Activated CD8-positive, alpha-beta T cell treated with anti-CD3 and anti-CD28 coated beads for 36 hours (primary cell): ENCODE results near the gene TRIM5. TPM values are rescaled to one million over a fixed set of nuclear protein-coding genes. Genes with fewer than 3 reads are reported as not detected.

Experiments used
- ATAC-seq: fragments of 200-7000 bp; cut with Tn5 transposase; one replicate; pipeline ENCODE4 v1.10.0; 2021; ENCODE audit warnings: mild to moderate bottlenecking, moderate library complexity
- CTCF ChIA-PET: fragments of 350-600 bp; sonication (Branson Sonifier 250); formaldehyde crosslinking; loops from one replicate; lab custom pipeline; 2021; ENCODE audit warnings: antibody characterized with exemption; lab: Charles Lee
- POLR2A ChIA-PET: fragments of 350-600 bp; sonication (Branson Sonifier 250); formaldehyde crosslinking; loops from one replicate; lab custom pipeline; 2021; ENCODE audit warnings: antibody characterized with exemption; lab: Charles Lee
- DNase-seq: peaks from one replicate; pipeline ENCODE4 v3.0.0-alpha.2; 2020
- H3K27ac Mint-ChIP-seq: one replicate; pipeline ENCODE4 v1.8.0; 2021; ENCODE audit warnings: mild to moderate bottlenecking, mixed read lengths
- H3K27me3 Mint-ChIP-seq: one replicate; pipeline ENCODE4 v1.8.0; 2021; ENCODE audit warnings: mixed read lengths
- H3K36me3 Mint-ChIP-seq: one replicate; pipeline ENCODE4 v1.8.0; 2021; ENCODE audit warnings: low read depth, mixed read lengths
- H3K4me1 Mint-ChIP-seq: one replicate; pipeline ENCODE4 v1.8.0; 2021; ENCODE audit warnings: low read depth, mixed read lengths
- H3K4me3 Mint-ChIP-seq: one replicate; pipeline ENCODE4 v1.8.0; 2021; ENCODE audit warnings: mild to moderate bottlenecking, moderate library complexity, mixed read lengths
- H3K9me3 Mint-ChIP-seq: one replicate; pipeline ENCODE4 v1.8.0; 2021; ENCODE audit warnings: mixed read lengths
- intact Hi-C: fragments of 100-400 bp; cut with micrococcal nuclease; formaldehyde crosslinking; loops from one replicate; pipeline ENCODE4 v1.10.0; 2022
- total RNA-seq, 2 experiments: library from RNA; stranded (reverse); gene quantifications; one replicate each; pipeline ENCODE4 v1.2.3, GENCODE V29; 2021
- TF ChIP-seq, protein P1 (sequence below): fragments of 200-600 bp; IDR thresholded peaks from one replicate; pipeline ENCODE4 v1.8.0; 2022; ENCODE audit warnings: antibody characterized with exemption, mild to moderate bottlenecking

Gene TRIM5
- total RNA-seq, 2 experiments from 2014 or later = 21.5 TPM

DNA sequence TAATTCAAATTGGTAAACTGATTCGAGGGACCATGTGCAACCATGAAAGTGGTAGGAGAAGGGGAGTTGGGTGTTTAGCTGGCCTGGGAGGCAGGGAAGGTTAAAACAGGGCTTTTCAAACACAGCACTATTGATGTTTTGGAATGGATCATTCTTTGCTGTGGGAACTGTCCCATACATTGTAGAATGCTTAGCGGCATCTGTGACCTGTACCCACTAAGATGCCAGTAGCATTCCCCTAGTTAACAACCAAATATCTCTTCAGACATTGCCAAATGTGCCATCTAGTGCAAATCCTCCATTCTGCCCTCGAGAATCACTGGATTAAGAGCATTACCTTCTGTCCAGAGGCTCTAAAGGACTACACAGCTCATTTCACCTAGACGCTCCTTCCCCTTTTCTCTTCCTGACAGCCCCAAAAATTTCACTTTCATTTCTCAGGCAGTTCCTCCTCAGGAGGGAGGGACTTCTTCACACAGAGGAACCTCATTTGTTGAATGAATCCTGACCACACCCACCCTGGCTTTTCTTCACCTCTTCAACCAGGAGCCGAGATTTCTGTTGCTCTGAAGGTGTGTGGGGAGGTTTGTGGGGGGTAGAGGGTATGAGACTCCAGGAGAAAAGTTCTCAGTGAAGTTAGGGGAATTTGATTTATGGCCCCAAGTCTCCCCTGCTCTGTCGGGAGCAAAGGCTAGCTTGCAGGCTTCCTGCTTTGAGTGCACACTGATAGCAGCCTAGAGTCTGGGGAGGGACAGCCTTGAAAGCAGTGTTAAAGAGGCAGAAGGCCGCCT lies 60.2 kb downstream of the TRIM5 start, which contains the start of gene TRIM34:
Gene TRIM34, plus strand, starts transcription at position 513 of the 791 bp plus-strand sequence. CDS start 7,331 bp downstream, outside the sequence.
- H3K4me1 Mint-ChIP-seq = peaks cover 45% of the 10 kb centered on the region
- CTCF ChIA-PET = interaction anchor here (1.2 to 1.9 kb wide), 2 partner anchors 25 to 70 kb away, joined by 4 read pairs; no protein-coding TSS in a partner anchor

DNA sequence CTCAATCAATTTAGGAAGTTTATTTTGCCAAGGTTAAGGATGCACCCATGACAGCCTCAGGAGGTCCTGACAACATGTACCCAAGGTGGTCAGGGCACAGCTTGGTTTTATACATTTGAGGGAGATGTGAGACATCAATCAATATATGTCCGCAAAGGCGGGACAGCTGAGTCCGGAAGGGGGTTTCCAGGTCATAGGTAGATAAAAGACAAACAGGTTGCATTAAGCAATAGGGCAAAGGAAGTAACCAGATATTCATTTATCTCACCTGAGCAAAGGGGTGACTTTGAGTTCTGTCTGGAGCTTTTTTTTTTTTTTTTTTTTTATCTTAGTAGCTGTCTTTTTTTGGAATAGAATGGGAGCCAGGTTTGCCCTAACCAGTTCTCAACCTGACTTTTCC lies 62.1 kb downstream of the TRIM5 start:
- POLR2A ChIA-PET = no interaction called here
- intact Hi-C loops = no loop called here

More for the DNA sequence above, 60.2 kb downstream of the TRIM5 start, which contains the start of gene TRIM34:
- H3K27me3 Mint-ChIP-seq = no peaks in the 10 kb centered on the region
- H3K4me3 Mint-ChIP-seq = peak within 1 kb of the TSS; percentile 93
- peak; percentile 73 for DNase-seq
- peak; percentile 97 for ATAC-seq
- peak within 1 kb of the TSS; percentile 95 for H3K27ac Mint-ChIP-seq
- POLR2A ChIA-PET = interaction anchor here (0.6 to 1.6 kb wide), 3 partner anchors 60 to 65 kb away, joined by 3 to 9 read pairs (median 7); partner anchors contain the start of genes TRIM22 and TRIM5
- TF ChIP-seq, protein P1, sequence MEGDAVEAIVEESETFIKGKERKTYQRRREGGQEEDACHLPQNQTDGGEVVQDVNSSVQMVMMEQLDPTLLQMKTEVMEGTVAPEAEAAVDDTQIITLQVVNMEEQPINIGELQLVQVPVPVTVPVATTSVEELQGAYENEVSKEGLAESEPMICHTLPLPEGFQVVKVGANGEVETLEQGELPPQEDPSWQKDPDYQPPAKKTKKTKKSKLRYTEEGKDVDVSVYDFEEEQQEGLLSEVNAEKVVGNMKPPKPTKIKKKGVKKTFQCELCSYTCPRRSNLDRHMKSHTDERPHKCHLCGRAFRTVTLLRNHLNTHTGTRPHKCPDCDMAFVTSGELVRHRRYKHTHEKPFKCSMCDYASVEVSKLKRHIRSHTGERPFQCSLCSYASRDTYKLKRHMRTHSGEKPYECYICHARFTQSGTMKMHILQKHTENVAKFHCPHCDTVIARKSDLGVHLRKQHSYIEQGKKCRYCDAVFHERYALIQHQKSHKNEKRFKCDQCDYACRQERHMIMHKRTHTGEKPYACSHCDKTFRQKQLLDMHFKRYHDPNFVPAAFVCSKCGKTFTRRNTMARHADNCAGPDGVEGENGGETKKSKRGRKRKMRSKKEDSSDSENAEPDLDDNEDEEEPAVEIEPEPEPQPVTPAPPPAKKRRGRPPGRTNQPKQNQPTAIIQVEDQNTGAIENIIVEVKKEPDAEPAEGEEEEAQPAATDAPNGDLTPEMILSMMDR = no peak
- H3K9me3 Mint-ChIP-seq = no peaks in the 10 kb centered on the region
- intact Hi-C loops = loop anchor here (2.0 kb wide), 1 partner anchor 60 kb away; the partner anchor contains the start of gene TRIM5
- H3K36me3 Mint-ChIP-seq = peaks cover 5% of the 10 kb centered on the region

DNA sequence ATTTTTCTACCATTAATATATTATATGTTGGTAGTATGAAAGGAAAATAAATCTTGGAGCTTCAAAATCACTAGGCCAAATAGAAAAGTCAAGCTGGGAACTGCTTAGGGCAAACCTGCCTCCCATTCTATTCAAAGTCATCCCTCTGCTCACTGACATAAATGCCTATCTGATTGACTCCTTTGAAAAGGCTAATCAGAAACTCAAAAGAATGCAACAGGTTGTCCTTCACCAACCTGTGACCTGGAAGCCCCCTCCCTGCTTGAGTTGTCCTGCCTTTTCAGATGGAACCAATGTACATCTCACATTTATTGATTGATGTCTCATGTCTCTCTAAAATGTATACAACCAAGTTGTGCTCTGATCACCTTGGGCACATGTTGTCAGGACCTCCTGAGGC lies 63.3 kb downstream of the TRIM5 start:
- CTCF ChIA-PET = no interaction called here
- POLR2A ChIA-PET = no interaction called here
- H3K36me3 Mint-ChIP-seq = no peaks in the 10 kb centered on the region

More for the DNA sequence above, 62.1 kb downstream of the TRIM5 start:
- H3K36me3 Mint-ChIP-seq = peaks cover 2% of the 10 kb centered on the region
- no peak for DNase-seq
- peaks cover 33% of the 10 kb centered on the region for H3K4me1 Mint-ChIP-seq
- TF ChIP-seq, protein P1 = no peak
- ATAC-seq = no peak
- H3K9me3 Mint-ChIP-seq = no peaks in the 10 kb centered on the region
- CTCF ChIA-PET = no interaction called here
- peak overlapping the region; percentile 27 for H3K4me3 Mint-ChIP-seq
- no peaks in the 10 kb centered on the region for H3K27me3 Mint-ChIP-seq
- H3K27ac Mint-ChIP-seq = peak overlapping the region; percentile 13

DNA sequence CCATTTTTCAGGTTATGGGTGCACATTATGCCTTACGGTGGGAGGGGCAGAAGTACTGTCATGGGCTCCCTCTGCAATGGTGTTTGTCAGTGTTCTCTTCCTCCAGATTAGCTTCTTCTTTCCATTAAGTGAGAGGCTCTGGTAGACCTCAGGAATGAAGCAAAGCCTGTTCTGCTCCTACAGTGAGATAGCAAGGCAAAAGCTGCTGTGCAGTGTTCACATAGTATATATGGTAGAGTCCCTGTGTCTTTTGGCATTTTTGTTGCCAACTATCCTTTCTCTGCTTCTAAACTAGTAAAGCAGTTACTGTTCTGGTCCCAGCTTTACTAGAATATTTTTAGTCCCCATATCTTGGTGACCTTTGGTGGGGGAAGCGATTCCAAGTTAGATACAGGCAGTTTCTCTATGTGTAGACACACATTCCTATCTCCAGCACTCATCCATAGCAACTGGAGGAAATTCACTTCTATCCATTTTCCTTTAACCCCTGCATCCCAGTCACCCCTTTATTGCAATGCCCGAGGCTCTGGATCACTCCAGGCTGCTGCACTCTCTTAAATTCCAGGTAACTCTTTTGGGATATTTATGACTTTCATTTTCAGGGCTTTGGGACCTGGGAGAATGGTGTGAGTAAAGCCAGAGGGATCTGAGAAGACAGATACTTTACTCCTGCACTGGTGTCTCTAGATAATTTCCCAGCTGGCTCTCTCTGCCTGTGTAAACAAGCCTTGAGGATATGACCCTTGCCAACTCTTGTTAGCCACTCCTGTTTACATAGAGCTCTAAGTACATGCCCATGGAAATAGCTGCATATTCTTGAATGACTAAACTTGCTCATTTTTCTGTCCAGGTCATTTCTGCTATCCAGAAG lies 64.0 kb downstream of the TRIM5 start:
- intact Hi-C loops = no loop called here
- ATAC-seq (no peak), DNase-seq (no peak)
- Mint-ChIP-seq H3K27ac (no peak overlapping the region), H3K4me1 (peaks cover 16% of the 10 kb centered on the region), H3K9me3 (no peaks in the 10 kb centered on the region), H3K4me3 (no peak overlapping the region), H3K36me3 (no peaks in the 10 kb centered on the region), H3K27me3 (no peaks in the 10 kb centered on the region)
- POLR2A ChIA-PET = no interaction called here
- TF ChIP-seq, protein P1 = no peak
- CTCF ChIA-PET = no interaction called here

More for the DNA sequence above, 63.3 kb downstream of the TRIM5 start:
- TF ChIP-seq, protein P1 = no peak
- Mint-ChIP-seq H3K27ac (no peak overlapping the region), H3K27me3 (no peaks in the 10 kb centered on the region), H3K4me3 (no peak overlapping the region), H3K9me3 (no peaks in the 10 kb centered on the region), H3K4me1 (peaks cover 23% of the 10 kb centered on the region)
- DNase-seq (no peak), ATAC-seq (no peak)
- intact Hi-C loops = no loop called here
